Measurements from ENCODE around the gene SEC31B.

Gene SEC31B

DNA sequence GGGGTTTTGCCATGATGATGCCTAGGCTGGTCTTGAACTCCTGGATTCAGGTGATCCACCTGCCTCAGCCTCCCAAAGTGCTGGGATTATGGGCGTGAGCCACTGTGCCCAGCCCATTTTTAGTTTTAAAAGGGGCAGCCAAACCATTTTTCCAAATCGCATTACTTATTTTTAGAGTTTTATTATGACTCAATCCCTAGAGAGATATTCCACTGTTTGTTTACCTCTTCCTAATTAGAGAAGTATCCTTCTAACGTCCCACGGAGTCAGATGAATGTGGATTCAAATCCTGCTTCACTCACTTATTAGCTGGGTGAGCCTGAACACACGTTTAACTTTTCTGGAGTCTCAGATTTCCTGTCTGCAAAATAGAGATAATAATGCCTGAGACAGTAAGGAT lies 41.7 kb downstream of the SEC31B start:
- Histone ChIP-seq H3K27me3 (ENCODE audit: insufficient read depth, low read depth) (peaks cover 3% of the 10 kb centered on the region; the same call in 1 of the 2 replicates), H4K20me1 (ENCODE audit: insufficient read depth) (no peaks in the 10 kb centered on the region), H3K4me1 (ENCODE audit: low read depth, poor library complexity, severe bottlenecking) (peaks cover 8% of the 10 kb centered on the region), H2AFZ (ENCODE audit: low read depth) (no peak overlapping the region), H3K4me3 (IDR thresholded peaks at IDR 0.05; ENCODE audit: insufficient read depth, low read depth, low read length) (no peak overlapping the region), H3K36me3 (ENCODE audit: insufficient read depth) (no peaks in the 10 kb centered on the region), H3K79me2 (ENCODE audit: insufficient read depth, low read depth) (no peaks in the 10 kb centered on the region), H3K27ac (no peak overlapping the region), H3K4me2 (no peak overlapping the region), H3K9ac (no peak overlapping the region)
- TF ChIP-seq, protein P1, sequence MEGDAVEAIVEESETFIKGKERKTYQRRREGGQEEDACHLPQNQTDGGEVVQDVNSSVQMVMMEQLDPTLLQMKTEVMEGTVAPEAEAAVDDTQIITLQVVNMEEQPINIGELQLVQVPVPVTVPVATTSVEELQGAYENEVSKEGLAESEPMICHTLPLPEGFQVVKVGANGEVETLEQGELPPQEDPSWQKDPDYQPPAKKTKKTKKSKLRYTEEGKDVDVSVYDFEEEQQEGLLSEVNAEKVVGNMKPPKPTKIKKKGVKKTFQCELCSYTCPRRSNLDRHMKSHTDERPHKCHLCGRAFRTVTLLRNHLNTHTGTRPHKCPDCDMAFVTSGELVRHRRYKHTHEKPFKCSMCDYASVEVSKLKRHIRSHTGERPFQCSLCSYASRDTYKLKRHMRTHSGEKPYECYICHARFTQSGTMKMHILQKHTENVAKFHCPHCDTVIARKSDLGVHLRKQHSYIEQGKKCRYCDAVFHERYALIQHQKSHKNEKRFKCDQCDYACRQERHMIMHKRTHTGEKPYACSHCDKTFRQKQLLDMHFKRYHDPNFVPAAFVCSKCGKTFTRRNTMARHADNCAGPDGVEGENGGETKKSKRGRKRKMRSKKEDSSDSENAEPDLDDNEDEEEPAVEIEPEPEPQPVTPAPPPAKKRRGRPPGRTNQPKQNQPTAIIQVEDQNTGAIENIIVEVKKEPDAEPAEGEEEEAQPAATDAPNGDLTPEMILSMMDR (conservative IDR thresholded peaks at IDR 0.05; ENCODE audit: low read depth, low read length): no peak

DNA sequence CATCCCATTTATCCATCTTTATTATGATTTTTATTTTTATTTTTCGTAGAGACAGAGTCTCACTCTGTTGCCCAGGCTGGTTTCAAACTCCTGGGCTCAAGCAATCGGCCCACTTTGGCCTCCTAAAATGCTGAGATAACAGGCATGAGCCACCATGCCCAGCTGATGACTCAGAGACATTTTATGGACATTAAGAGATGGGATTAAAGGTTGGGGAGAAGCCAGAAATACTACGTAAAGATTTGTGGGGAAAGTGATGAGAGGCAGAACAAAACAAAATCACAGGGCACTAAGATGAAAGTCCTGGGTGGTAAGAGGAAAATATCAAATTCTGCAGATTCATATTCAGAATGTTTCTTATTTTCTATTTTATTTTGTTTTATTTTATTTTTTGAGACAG lies 49.3 kb downstream of the SEC31B start:
- H3K27ac ChIP-seq: no peak overlapping the region
- H4K20me1 ChIP-seq (ENCODE audit: insufficient read depth): no peaks in the 10 kb centered on the region
- TF ChIP-seq, protein P1 (conservative IDR thresholded peaks at IDR 0.05; ENCODE audit: low read depth, low read length): no peak
- H3K4me3 ChIP-seq (IDR thresholded peaks at IDR 0.05; ENCODE audit: insufficient read depth, low read depth, low read length): no peak overlapping the region
- no peaks in the 10 kb centered on the region for H3K4me1 ChIP-seq (ENCODE audit: low read depth, poor library complexity, severe bottlenecking)
- H3K4me2 ChIP-seq: no peak overlapping the region
- H3K27me3 ChIP-seq (ENCODE audit: insufficient read depth, low read depth): no peaks in the 10 kb centered on the region
- H3K9ac ChIP-seq: no peak overlapping the region
- H3K79me2 ChIP-seq (ENCODE audit: insufficient read depth, low read depth): no peaks in the 10 kb centered on the region
- H2AFZ ChIP-seq (ENCODE audit: low read depth): no peak overlapping the region
- no peaks in the 10 kb centered on the region for H3K36me3 ChIP-seq (ENCODE audit: insufficient read depth)

DNA sequence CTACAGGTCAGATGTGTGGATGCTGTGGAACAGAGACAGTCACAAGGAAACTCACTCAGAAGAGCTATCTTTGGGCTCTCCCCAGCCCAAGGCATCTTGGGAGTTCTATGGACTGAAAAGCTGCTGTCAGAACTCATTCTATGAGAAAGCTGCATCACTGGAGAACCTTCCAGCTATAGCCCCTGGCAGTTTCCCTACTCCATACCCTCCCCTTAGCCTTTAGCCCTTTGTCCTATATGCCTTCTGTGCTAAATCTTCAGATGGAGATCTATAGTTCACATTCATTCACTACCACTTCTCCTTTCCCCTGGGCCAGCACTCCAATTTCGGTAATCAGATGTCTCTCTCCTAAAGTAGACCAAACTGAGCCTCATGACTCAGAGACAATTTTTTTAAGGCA lies 49.9 kb downstream of the SEC31B start:
- H3K4me2 ChIP-seq: no peak overlapping the region
- no peaks in the 10 kb centered on the region for H3K27me3 ChIP-seq (ENCODE audit: insufficient read depth, low read depth)
- no peaks in the 10 kb centered on the region for H3K36me3 ChIP-seq (ENCODE audit: insufficient read depth)
- no peak overlapping the region for H3K9ac ChIP-seq
- H3K4me3 ChIP-seq (IDR thresholded peaks at IDR 0.05; ENCODE audit: insufficient read depth, low read depth, low read length): no peak overlapping the region
- H3K27ac ChIP-seq: no peak overlapping the region
- H3K79me2 ChIP-seq (ENCODE audit: insufficient read depth, low read depth): no peaks in the 10 kb centered on the region
- TF ChIP-seq, protein P1 (conservative IDR thresholded peaks at IDR 0.05; ENCODE audit: low read depth, low read length): no peak
- no peaks in the 10 kb centered on the region for H4K20me1 ChIP-seq (ENCODE audit: insufficient read depth)
- H3K4me1 ChIP-seq (ENCODE audit: low read depth, poor library complexity, severe bottlenecking): no peaks in the 10 kb centered on the region
- no peak overlapping the region for H2AFZ ChIP-seq (ENCODE audit: low read depth)

DNA sequence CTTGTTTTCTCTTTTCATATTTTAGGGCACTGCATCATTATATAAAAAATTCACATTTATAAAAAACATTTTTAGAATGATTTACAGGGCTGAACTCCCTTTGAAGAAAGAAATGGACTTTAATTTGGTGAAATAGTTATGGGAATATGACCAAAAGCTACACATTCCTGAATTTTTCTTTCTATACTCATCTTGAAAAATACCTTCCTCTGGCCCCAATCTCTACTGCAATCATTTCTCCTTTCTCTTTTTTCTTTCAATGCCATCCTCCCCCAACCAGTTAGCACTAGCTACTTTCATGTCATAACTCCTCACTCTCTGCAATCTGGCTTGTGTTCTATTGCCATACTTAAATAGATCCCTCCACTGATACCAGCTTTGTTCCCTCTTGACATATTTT lies 50.7 kb downstream of the SEC31B start:
- Histone ChIP-seq H3K9ac (no peak overlapping the region), H3K36me3 (ENCODE audit: insufficient read depth) (no peaks in the 10 kb centered on the region), H3K79me2 (ENCODE audit: insufficient read depth, low read depth) (no peaks in the 10 kb centered on the region), H3K4me2 (no peak overlapping the region), H4K20me1 (ENCODE audit: insufficient read depth) (no peaks in the 10 kb centered on the region), H3K4me1 (ENCODE audit: low read depth, poor library complexity, severe bottlenecking) (no peaks in the 10 kb centered on the region), H3K27ac (no peak overlapping the region), H2AFZ (ENCODE audit: low read depth) (no peak overlapping the region), H3K4me3 (IDR thresholded peaks at IDR 0.05; ENCODE audit: insufficient read depth, low read depth, low read length) (no peak overlapping the region), H3K27me3 (ENCODE audit: insufficient read depth, low read depth) (no peaks in the 10 kb centered on the region)
- TF ChIP-seq, protein P1 (conservative IDR thresholded peaks at IDR 0.05; ENCODE audit: low read depth, low read length): no peak

All from KMS-11 (cell line).